NCI-H1436 treated with DMSO at 0.1 percent for 48 hours (cell line): ENCODE measurements around the gene PPP6R2.

Experiments used
- DNase-seq: peaks from one replicate; lab custom pipeline; 2025; lab: John Stamatoyannopoulos, UW

The PPP6R2 gene

GRCh38 chr22:50342651-50343540 lies at the start of gene PPP6R2:
Gene PPP6R2, plus strand, starts transcription at chr22:50343327. Its CDS starts 50,582 bp downstream, at chr22:50393909.
- DNase-seq, result peak; percentile 15

- no peak for DNase-seq
Observed at GRCh38 chr22:50293441-50294318, 49.4 kb upstream of the PPP6R2 start.

GRCh38 chr22:50294319-50294656 lies 48.8 kb upstream of the PPP6R2 start:
- no peak for DNase-seq

GRCh38 chr22:50296658-50297490 lies 46.3 kb upstream of the PPP6R2 start:
- DNase-seq, result no peak

- no peak for DNase-seq
Observed at GRCh38 chr22:50297510-50298265, 45.4 kb upstream of the PPP6R2 start.

GRCh38 chr22:50298266-50298637 lies 44.9 kb upstream of the PPP6R2 start:
- DNase-seq, result no peak

- no peak for DNase-seq
Observed at GRCh38 chr22:50298937-50299784, 44.0 kb upstream of the PPP6R2 start.

GRCh38 chr22:50299785-50300619 lies 43.1 kb upstream of the PPP6R2 start:
- DNase-seq, result no peak

- no peak for DNase-seq
Observed at GRCh38 chr22:50300620-50301257, 42.4 kb upstream of the PPP6R2 start.

GRCh38 chr22:50301581-50301991 lies 41.5 kb upstream of the PPP6R2 start:
- DNase-seq, result no peak

GRCh38 chr22:50302041-50302541 lies 41.0 kb upstream of the PPP6R2 start:
- no peak for DNase-seq

- DNase-seq, result no peak
Observed at GRCh38 chr22:50302564-50302963, 40.6 kb upstream of the PPP6R2 start.

- DNase-seq, result no peak
Observed at GRCh38 chr22:50303515-50303847, 39.6 kb upstream of the PPP6R2 start.

GRCh38 chr22:50303848-50304527 lies 39.1 kb upstream of the PPP6R2 start:
- DNase-seq, result no peak

GRCh38 chr22:50304528-50305392 lies 38.4 kb upstream of the PPP6R2 start:
- DNase-seq, result no peak

- no peak for DNase-seq
Observed at GRCh38 chr22:50305393-50305922, 37.7 kb upstream of the PPP6R2 start.

GRCh38 chr22:50305923-50306566 lies 37.1 kb upstream of the PPP6R2 start:
- peak; percentile 47 for DNase-seq
